Liver (tissue), 9 donors: ENCODE data around the gene PPIL3. TPM values are rescaled to one million over a fixed set of nuclear protein-coding genes. Genes with fewer than 3 reads are reported as not detected.

ENCODE experiments used
- DNase-seq: peaks from one replicate; pipeline ENCODE4 v3.0.0-alpha.2; 2017; ENCODE audit warnings: low spot score
- H3K27ac ChIP-seq, 2 donors: one replicate each; pipeline ENCODE4 v1.7.0; 2013; ENCODE audit warnings: inconsistent platforms in 2 of 2, low read length in 2 of 2, control low read depth in 1 of 2, low read depth in 1 of 2, mild to moderate bottlenecking in 1 of 2
- H3K27me3 ChIP-seq, 4 donors: one replicate each; pipeline versions ENCODE4 v1.6.1 to v1.7.0; 2013; ENCODE audit warnings: low read length in 3 of 4, inconsistent platforms in 1 of 4, mild to moderate bottlenecking in 1 of 4, moderate library complexity in 1 of 4; ENCODE audit not compliant: control insufficient read depth in 4 of 4, insufficient read depth in 4 of 4
- H3K36me3 ChIP-seq, 4 donors: one replicate each; pipeline versions ENCODE4 v1.6.1 to v1.7.0; 2013; ENCODE audit warnings: low read length in 3 of 4, mild to moderate bottlenecking in 3 of 4, low read depth in 1 of 4, moderate library complexity in 1 of 4; ENCODE audit not compliant: control insufficient read depth in 4 of 4, insufficient read depth in 3 of 4
- H3K4me1 ChIP-seq, 4 donors: one replicate each; pipeline versions ENCODE4 v1.6.1 to v1.7.0; 2013; ENCODE audit warnings: low read length in 3 of 4, mild to moderate bottlenecking in 3 of 4, moderate library complexity in 1 of 4; ENCODE audit not compliant: control insufficient read depth in 4 of 4, insufficient read depth in 4 of 4
- H3K4me3 ChIP-seq, 3 donors: one replicate each; pipeline versions ENCODE4 v1.6.1 to v1.7.0; 2013; ENCODE audit warnings: low read length in 3 of 3, control low read depth in 1 of 3, low read depth in 1 of 3, mild to moderate bottlenecking in 1 of 3
- H3K9ac ChIP-seq, 2 donors: one replicate each; pipeline ENCODE4 v1.7.0; 2013; ENCODE audit warnings: low read length in 2 of 2, mild to moderate bottlenecking in 2 of 2, moderate library complexity in 2 of 2, control low read depth in 1 of 2, low read depth in 1 of 2
- H3K9me3 ChIP-seq, 4 donors: one replicate each; pipeline versions ENCODE4 v1.6.1 to v1.7.0; 2013; ENCODE audit warnings: low read length in 3 of 4; ENCODE audit not compliant: control insufficient read depth in 4 of 4
- ATF3 ChIP-seq: IDR thresholded peaks from 2 replicates; pipeline ENCODE4 v1.6.1; 2016; ENCODE audit warnings: antibody characterized with exemption
- EGR1 ChIP-seq, 2 donors: IDR thresholded peaks; 2 replicates each; pipeline ENCODE4 v1.6.1; 2016 to 2018; ENCODE audit warnings: antibody characterized with exemption in 2 of 2, low read depth in 2 of 2
- FOXA1 ChIP-seq: IDR thresholded peaks from 2 replicates; pipeline ENCODE4 v1.6.1; 2016; ENCODE audit warnings: antibody characterized with exemption
- FOXA2 ChIP-seq: IDR thresholded peaks from 2 replicates; pipeline ENCODE4 v1.6.1; 2016; ENCODE audit warnings: antibody characterized with exemption
- GABPA ChIP-seq, 2 donors: IDR thresholded peaks in 1 of 2; conservative IDR thresholded peaks in 1 of 2; 2 replicates each; pipeline ENCODE4 v1.6.1; 2016; ENCODE audit warnings: antibody characterized with exemption in 2 of 2, mild to moderate bottlenecking in 1 of 2, moderate library complexity in 1 of 2
- HNF4A ChIP-seq, 2 donors: conservative IDR thresholded peaks; 2 replicates each; pipeline ENCODE4 v1.6.1; 2016; ENCODE audit warnings: antibody characterized with exemption in 2 of 2, mild to moderate bottlenecking in 2 of 2
- HNF4G ChIP-seq: IDR thresholded peaks from 2 replicates; pipeline ENCODE4 v1.6.1; 2016; ENCODE audit warnings: antibody characterized with exemption
- JUND ChIP-seq, 2 donors: IDR thresholded peaks; 2 replicates each; pipeline ENCODE4 v1.6.1; 2016; ENCODE audit warnings: antibody characterized with exemption in 2 of 2
- MAX ChIP-seq: IDR thresholded peaks from 2 replicates; pipeline ENCODE4 v1.6.1; 2016; ENCODE audit warnings: antibody characterized with exemption
- RAD21 ChIP-seq, 2 donors: IDR thresholded peaks; 2 replicates each; pipeline ENCODE4 v1.6.1; 2016; ENCODE audit warnings: antibody characterized with exemption in 2 of 2, mild to moderate bottlenecking in 2 of 2
- RXRA ChIP-seq, 2 donors: IDR thresholded peaks; 2 replicates each; pipeline ENCODE4 v1.6.1; 2017 to 2018; ENCODE audit warnings: antibody characterized with exemption in 2 of 2, mild to moderate bottlenecking in 1 of 2
- TAF1 ChIP-seq: conservative IDR thresholded peaks from 2 replicates; pipeline ENCODE4 v1.6.1; 2016; ENCODE audit warnings: antibody characterized with exemption, mild to moderate bottlenecking
- YY1 ChIP-seq: IDR thresholded peaks from 2 replicates; pipeline ENCODE4 v1.6.1; 2016; ENCODE audit warnings: antibody characterized with exemption, mild to moderate bottlenecking
- ZBTB33 ChIP-seq: IDR thresholded peaks from 2 replicates; pipeline ENCODE4 v1.6.1; 2016; ENCODE audit warnings: antibody characterized with exemption
- WGBS: extraction: QIAGEN DNeasy Blood & Tissue Kit; methylation state at CpG from one replicate; pipeline ENCODE4 v1.1.7; 2013; 5-methylcytosine and 5-hydroxymethylcytosine counted together
- polyA plus RNA-seq, 2 donors: library from polyadenylated mRNA; stranded (reverse) in 1 of 2; unstranded in 1 of 2; fragments of 200-250 nt in 1 of 2; fragments of >200 nt in 1 of 2; fragmentation: Nextera tagmentation in 1 of 2; extraction: Ambion mirVana in 1 of 2; gene quantifications; one replicate each; pipeline versions ENCODE4 v1.2.1 to v1.2.3, GENCODE V29; 2013 to 2015
- total RNA-seq, 2 donors: library from RNA; depleted of rRNA; stranded (reverse); fragments of >200 nt; gene quantifications; one replicate each; pipeline ENCODE4 v1.2.3, GENCODE V29; 2014
- TF ChIP-seq, protein P1 (sequence below): IDR thresholded peaks from 2 replicates; pipeline ENCODE4 v1.6.1; 2016; ENCODE audit warnings: antibody characterized with exemption, mild to moderate bottlenecking
- donor health status: healthy.
- donor health status: healthy.
- donor health status: healthy.
- donor health status: healthy.
- donor health status: healthy.

Gene PPIL3
- total and polyA plus RNA-seq, 4 donors, result 8.6 to 35.4 (median 19.9) TPM

GRCh38 chr2:200871151-200871550, 17.7 kb downstream of the PPIL3 start:
- H3K27ac ChIP-seq, result no peak overlapping the region

DNA sequence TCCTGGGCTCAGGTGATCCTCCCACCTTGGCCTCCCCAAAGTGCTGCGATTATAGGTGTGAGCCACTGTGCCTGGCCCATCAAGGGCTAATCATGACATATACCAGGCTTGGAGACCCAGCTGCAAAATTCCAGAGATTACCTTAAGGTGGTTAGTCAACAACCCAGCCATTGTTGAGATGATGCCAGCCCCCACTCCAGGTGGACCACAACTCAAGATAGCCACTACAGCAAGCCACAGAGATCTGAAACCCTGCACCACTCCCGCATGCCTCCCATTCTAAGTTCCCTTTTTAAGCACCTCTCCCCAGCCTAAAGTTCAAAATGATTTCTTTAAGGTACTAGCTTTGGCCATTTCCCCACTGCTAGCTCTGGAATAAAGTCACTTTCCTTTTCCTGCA, 19.9 kb downstream of the PPIL3 start:
- Histone ChIP-seq H3K4me3 (no peak overlapping the region), H3K9me3 (no peaks in the 10 kb centered on the region), H3K27me3 (no peaks in the 10 kb centered on the region), H3K9ac (no peak overlapping the region), H3K36me3 (peaks cover 0 to 10% (median 2%) of the 10 kb centered on the region in 4 donors), H3K4me1 (peaks cover 2 to 16% (median 6%) of the 10 kb centered on the region in 4 donors), H3K27ac (no peak overlapping the region)
- 94% methylated on average over 2 of the region's 2 CpGs for whole genome bisulfite sequencing
- TF ChIP-seq YY1, result no peak
- DNase-seq, result no peak

More at GRCh38 chr2:200871151-200871550, 17.7 kb downstream of the PPIL3 start:
- Histone ChIP-seq H3K9me3 (no peaks in the 10 kb centered on the region), H3K27me3 (no peaks in the 10 kb centered on the region), H3K9ac (no peak overlapping the region), H3K4me1 (peaks cover 0 to 11% (median 4%) of the 10 kb centered on the region in 4 donors), H3K4me3 (no peak overlapping the region), H3K36me3 (peaks cover 1 to 22% (median 8%) of the 10 kb centered on the region in 4 donors)
- 74% methylated on average over 3 of the region's 3 CpGs for WGBS
- no peak for TF ChIP-seq HNF4A (conservative IDR thresholded peaks at IDR 0.05)
- TF ChIP-seq RAD21 (IDR thresholded peaks at IDR 0.05), result no peak
- no peak for TF ChIP-seq RXRA (IDR thresholded peaks at IDR 0.05)
- TF ChIP-seq HNF4G, result no peak
- TF ChIP-seq FOXA1, result no peak
- no peak for TF ChIP-seq TAF1
- TF ChIP-seq ATF3, result no peak
- no peak for TF ChIP-seq YY1
- TF ChIP-seq, protein P1, sequence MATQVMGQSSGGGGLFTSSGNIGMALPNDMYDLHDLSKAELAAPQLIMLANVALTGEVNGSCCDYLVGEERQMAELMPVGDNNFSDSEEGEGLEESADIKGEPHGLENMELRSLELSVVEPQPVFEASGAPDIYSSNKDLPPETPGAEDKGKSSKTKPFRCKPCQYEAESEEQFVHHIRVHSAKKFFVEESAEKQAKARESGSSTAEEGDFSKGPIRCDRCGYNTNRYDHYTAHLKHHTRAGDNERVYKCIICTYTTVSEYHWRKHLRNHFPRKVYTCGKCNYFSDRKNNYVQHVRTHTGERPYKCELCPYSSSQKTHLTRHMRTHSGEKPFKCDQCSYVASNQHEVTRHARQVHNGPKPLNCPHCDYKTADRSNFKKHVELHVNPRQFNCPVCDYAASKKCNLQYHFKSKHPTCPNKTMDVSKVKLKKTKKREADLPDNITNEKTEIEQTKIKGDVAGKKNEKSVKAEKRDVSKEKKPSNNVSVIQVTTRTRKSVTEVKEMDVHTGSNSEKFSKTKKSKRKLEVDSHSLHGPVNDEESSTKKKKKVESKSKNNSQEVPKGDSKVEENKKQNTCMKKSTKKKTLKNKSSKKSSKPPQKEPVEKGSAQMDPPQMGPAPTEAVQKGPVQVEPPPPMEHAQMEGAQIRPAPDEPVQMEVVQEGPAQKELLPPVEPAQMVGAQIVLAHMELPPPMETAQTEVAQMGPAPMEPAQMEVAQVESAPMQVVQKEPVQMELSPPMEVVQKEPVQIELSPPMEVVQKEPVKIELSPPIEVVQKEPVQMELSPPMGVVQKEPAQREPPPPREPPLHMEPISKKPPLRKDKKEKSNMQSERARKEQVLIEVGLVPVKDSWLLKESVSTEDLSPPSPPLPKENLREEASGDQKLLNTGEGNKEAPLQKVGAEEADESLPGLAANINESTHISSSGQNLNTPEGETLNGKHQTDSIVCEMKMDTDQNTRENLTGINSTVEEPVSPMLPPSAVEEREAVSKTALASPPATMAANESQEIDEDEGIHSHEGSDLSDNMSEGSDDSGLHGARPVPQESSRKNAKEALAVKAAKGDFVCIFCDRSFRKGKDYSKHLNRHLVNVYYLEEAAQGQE, result no peak
- no peak for DNase-seq

- H3K4me3 ChIP-seq, result peak within 1 kb of the TSS; percentile 71 to 100 (median 89)
- H3K4me1 ChIP-seq, result peaks cover 2 to 33% (median 22%) of the 10 kb centered on the region in 4 donors
- no peaks in the 10 kb centered on the region for H3K9me3 ChIP-seq
- peaks cover 0 to 7% (median 2%) of the 10 kb centered on the region in 4 donors for H3K36me3 ChIP-seq
- WGBS, result under 1% methylated on average over 89 of the region's 89 CpGs
- H3K27ac ChIP-seq, result peak within 1 kb of the TSS; percentile 100
- DNase-seq, result peak; percentile 96
- peak within 1 kb of the TSS; percentile 99 to 100 for H3K9ac ChIP-seq
- no peaks in the 10 kb centered on the region for H3K27me3 ChIP-seq
- no peak for TF ChIP-seq ATF3
- peak; percentile 23 to 44 for TF ChIP-seq RXRA (IDR thresholded peaks at IDR 0.05)
- no peak for TF ChIP-seq JUND (IDR thresholded peaks at IDR 0.05)
- TF ChIP-seq HNF4A (conservative IDR thresholded peaks at IDR 0.05), result peak in 1 of 2 donors; percentile 23
- peak; percentile 35 for TF ChIP-seq ZBTB33
- TF ChIP-seq RAD21 (IDR thresholded peaks at IDR 0.05), result peak in 1 of 2 donors; percentile 2
- peak; percentile 99 for TF ChIP-seq YY1
- peak in 1 of 2 donors; percentile 17 for TF ChIP-seq EGR1 (IDR thresholded peaks at IDR 0.05; ENCODE audit: low read depth in 2 of 2)
- TF ChIP-seq FOXA1, result no peak
- peak; percentile 16 for TF ChIP-seq MAX
- TF ChIP-seq FOXA2, result no peak
- TF ChIP-seq, protein P1, result peak; percentile 95
- peak; percentile 97 for TF ChIP-seq TAF1
- TF ChIP-seq GABPA (IDR thresholded peaks at IDR 0.05 in 1 of 2, conservative IDR thresholded peaks at IDR 0.05 in 1 of 2), result peak in 1 of 2 donors; percentile 68
Measured at GRCh38 chr2:200864176-200865034, 24.5 kb downstream of the PPIL3 start, which contains the start of gene CLK1. Gene CLK1 (minus strand): TSS chr2:200864658. CDS start chr2:200861862, 2,796 bp downstream.
